OCI-LY1 (cell line): ENCODE data around the gene SRD5A1.
"Not testable (repeated sequence)": the region's sequence is repeated elsewhere in the genome, so short reads cannot be mapped to it uniquely, and the experiment has no call there.

Experiments used
- H2AFZ ChIP-seq: fragments of 200-600 bp; sonication (generic), shearing (Covaris generic); 2 replicates; pipeline ENCODE4 v1.6.0; 2014; ENCODE audit warnings: antibody characterized with exemption, mild to moderate bottlenecking, low read length
- H3F3A ChIP-seq: fragments of 200-600 bp; sonication (generic), shearing (Covaris generic); 2 replicates; pipeline ENCODE4 v1.6.0; 2014; ENCODE audit warnings: mild to moderate bottlenecking, antibody characterized with exemption, low read length, moderate library complexity; ENCODE audit not compliant: insufficient read depth
- H3K27ac ChIP-seq: fragments of 200-600 bp; sonication (generic); 2 replicates; pipeline ENCODE4 v1.5.1; 2014; ENCODE audit warnings: low read length, mixed run types, mild to moderate bottlenecking, low read depth; ENCODE audit not compliant: poor library complexity, severe bottlenecking
- H3K27me3 ChIP-seq: fragments of 200-600 bp; sonication (generic); 2 replicates; pipeline ENCODE4 v1.6.0; 2014; ENCODE audit warnings: antibody characterized with exemption, mild to moderate bottlenecking, low read length, moderate library complexity; ENCODE audit not compliant: insufficient read depth
- H3K36me3 ChIP-seq: fragments of 200-600 bp; sonication (generic); 2 replicates; pipeline ENCODE4 v1.6.1; 2014; ENCODE audit warnings: mild to moderate bottlenecking, antibody characterized with exemption, low read length, moderate library complexity, mixed read lengths; ENCODE audit not compliant: insufficient read depth
- H3K4me1 ChIP-seq: fragments of 200-600 bp; sonication (generic); 2 replicates; pipeline ENCODE4 v1.5.1; 2014; ENCODE audit warnings: mild to moderate bottlenecking, low read length, moderate library complexity; ENCODE audit not compliant: insufficient read depth, severe bottlenecking
- H3K4me2 ChIP-seq: fragments of 200-600 bp; sonication (generic), shearing (Covaris generic); 2 replicates; pipeline ENCODE4 v1.6.1; 2014; ENCODE audit warnings: low read length
- H3K4me3 ChIP-seq: fragments of 200-600 bp; sonication (generic); 2 replicates; pipeline ENCODE4 v1.5.1; 2014; ENCODE audit warnings: low read length, low read depth, mild to moderate bottlenecking, mixed read lengths; ENCODE audit not compliant: poor library complexity, severe bottlenecking
- H3K79me2 ChIP-seq: fragments of 200-600 bp; shearing (Covaris generic); 2 replicates; pipeline ENCODE4 v1.6.1; 2016; ENCODE audit warnings: mixed run types, low read length, mixed read lengths; ENCODE audit not compliant: insufficient read depth
- H3K9ac ChIP-seq: fragments of 200-600 bp; sonication (generic), shearing (Covaris generic); 2 replicates; pipeline ENCODE4 v1.6.1; 2014; ENCODE audit warnings: mild to moderate bottlenecking, low read length, mixed read lengths
- H3K9me2 ChIP-seq: fragments of 200-600 bp; sonication (generic), shearing (Covaris generic); 2 replicates; pipeline ENCODE4 v1.6.1; 2014; ENCODE audit warnings: low read depth, mild to moderate bottlenecking, low read length, mixed read lengths
- H3K9me3 ChIP-seq: fragments of 200-600 bp; shearing (Covaris generic); 2 replicates; pipeline ENCODE4 v1.6.1; 2014; ENCODE audit warnings: low read length, mixed read lengths
- H4K20me1 ChIP-seq: fragments of 200-600 bp; sonication (generic), shearing (Covaris generic); 2 replicates; pipeline ENCODE4 v1.6.0; 2016; ENCODE audit warnings: mild to moderate bottlenecking, low read length; ENCODE audit not compliant: insufficient read depth
- EZH2 ChIP-seq: fragments of 200-600 bp; sonication (generic), shearing (Covaris generic); IDR thresholded peaks from 2 replicates; pipeline ENCODE4 v1.8.0; 2017; ENCODE audit warnings: borderline replicate concordance, mixed run types, mild to moderate bottlenecking, antibody characterized with exemption, low read length, moderate library complexity, mixed read lengths
- TF ChIP-seq, protein P1 (sequence below): fragments of 200-600 bp; sonication (generic), shearing (Covaris generic); IDR thresholded peaks from 2 replicates; pipeline ENCODE4 v1.5.1; 2017; ENCODE audit warnings: mild to moderate bottlenecking, antibody characterized with exemption, low read length, moderate library complexity, mixed read lengths

Gene SRD5A1

DNA sequence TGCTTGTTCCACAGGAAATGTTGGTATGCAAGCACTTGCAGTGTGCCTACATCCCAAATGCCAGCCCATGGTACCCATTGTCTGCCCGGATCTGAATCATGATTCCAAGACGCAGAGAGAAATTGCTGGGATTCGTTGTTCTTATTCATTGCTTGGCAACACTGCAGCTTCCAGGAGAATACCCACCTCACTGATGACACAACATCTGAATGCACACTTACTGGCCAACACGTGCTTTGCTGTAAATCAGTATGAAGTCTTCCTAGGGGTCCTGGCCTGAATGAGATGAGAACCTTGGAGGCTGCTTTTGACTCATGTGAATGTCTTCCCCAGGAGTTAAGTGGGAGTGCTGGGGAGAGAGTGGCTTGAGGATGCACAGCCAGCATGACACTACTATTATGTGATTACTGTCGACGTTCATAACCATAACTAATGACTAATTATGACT lies 11.6 kb downstream of the SRD5A1 start:
- Histone ChIP-seq H3K27me3 (no peaks in the 10 kb centered on the region), H3K27ac (no peak overlapping the region), H3K79me2 (no peaks in the 10 kb centered on the region), H4K20me1 (no peaks in the 10 kb centered on the region), H3K4me3 (no peak overlapping the region), H3K4me2 (no peak overlapping the region), H3F3A (no peaks in the 10 kb centered on the region), H3K4me1 (peaks cover 4% of the 10 kb centered on the region), H3K9me2 (no peaks in the 10 kb centered on the region), H2AFZ (no peak overlapping the region), H3K9ac (no peak overlapping the region), H3K9me3 (peaks cover 1% of the 10 kb centered on the region; the same call in 1 of the 2 replicates), H3K36me3 (peaks cover 29% of the 10 kb centered on the region)
- no peak for TF ChIP-seq EZH2
- TF ChIP-seq, protein P1, sequence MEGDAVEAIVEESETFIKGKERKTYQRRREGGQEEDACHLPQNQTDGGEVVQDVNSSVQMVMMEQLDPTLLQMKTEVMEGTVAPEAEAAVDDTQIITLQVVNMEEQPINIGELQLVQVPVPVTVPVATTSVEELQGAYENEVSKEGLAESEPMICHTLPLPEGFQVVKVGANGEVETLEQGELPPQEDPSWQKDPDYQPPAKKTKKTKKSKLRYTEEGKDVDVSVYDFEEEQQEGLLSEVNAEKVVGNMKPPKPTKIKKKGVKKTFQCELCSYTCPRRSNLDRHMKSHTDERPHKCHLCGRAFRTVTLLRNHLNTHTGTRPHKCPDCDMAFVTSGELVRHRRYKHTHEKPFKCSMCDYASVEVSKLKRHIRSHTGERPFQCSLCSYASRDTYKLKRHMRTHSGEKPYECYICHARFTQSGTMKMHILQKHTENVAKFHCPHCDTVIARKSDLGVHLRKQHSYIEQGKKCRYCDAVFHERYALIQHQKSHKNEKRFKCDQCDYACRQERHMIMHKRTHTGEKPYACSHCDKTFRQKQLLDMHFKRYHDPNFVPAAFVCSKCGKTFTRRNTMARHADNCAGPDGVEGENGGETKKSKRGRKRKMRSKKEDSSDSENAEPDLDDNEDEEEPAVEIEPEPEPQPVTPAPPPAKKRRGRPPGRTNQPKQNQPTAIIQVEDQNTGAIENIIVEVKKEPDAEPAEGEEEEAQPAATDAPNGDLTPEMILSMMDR, result no peak

DNA sequence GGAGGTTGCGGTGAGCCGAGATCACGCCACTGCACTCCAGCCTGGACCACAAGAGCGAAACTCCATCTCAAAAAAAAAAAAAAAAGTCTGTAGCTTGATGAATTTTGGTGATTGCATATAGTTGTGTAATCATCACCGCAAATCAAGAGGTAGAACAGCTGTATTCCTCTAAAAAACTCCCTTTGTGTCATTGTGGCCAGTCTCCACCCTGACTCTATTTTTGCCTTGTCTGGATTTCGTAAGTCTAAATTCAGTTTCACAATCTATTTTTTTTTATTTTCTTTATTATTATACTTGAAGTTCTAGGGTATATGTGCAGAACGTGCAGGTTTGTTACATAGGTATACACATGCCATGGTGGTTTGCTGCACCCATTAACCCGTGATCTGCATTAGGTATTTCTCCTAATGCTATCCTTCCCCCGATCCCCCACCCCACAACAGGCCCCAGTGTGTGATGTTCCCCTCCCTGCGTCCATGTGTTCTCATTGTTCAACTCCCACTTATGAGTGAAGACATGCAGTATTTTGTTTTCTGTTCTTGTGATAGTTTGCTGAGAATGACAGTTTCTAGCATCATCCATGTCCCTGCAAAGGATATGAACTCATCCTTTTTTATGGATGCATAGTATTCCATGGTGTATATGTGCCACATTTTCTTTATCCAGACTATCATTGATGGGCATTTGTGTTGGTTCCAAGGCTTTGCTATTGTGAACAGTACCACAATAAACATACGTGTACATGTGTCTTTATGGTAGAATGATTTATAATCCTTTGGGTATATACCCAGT lies 12.5 kb downstream of the SRD5A1 start:
- H3K4me2 ChIP-seq, result not testable (repeated sequence)

DNA sequence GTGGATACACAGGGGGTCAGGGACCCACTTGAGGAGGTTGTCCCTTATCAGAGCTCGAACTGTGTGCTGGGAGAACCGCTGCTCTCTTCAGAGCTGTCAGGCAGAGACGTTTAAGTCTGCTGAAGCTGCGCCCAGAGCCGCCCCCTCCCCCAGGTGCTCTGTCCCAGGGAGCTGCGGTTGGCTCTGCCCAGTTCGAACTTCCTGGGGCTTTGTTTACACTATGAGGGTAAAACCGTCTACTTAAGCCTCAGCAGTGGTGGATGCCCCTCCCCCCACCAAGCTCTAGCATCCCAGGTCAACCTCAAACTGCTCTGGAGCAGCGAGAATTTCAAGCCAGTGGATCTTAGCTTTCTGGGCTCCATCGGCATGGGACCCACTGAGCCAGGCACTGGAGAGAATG lies 15.9 kb downstream of the SRD5A1 start:
- H3K79me2 ChIP-seq, result no peaks in the 10 kb centered on the region
- no peaks in the 10 kb centered on the region for H4K20me1 ChIP-seq
- TF ChIP-seq EZH2, result no peak
- TF ChIP-seq, protein P1, result no peak
- H3K4me3 ChIP-seq, result no peak overlapping the region
- no peaks in the 10 kb centered on the region for H3K9me2 ChIP-seq
- no peak overlapping the region for H2AFZ ChIP-seq
- H3F3A ChIP-seq, result no peaks in the 10 kb centered on the region; the same call in 1 of the 2 replicates
- no peak overlapping the region for H3K9ac ChIP-seq
- no peak overlapping the region for H3K4me2 ChIP-seq
- peaks cover 34% of the 10 kb centered on the region for H3K36me3 ChIP-seq
- H3K9me3 ChIP-seq, result peaks cover 5% of the 10 kb centered on the region; the same call in 1 of the 2 replicates
- no peak overlapping the region for H3K27ac ChIP-seq
- no peaks in the 10 kb centered on the region for H3K27me3 ChIP-seq
- peaks cover 31% of the 10 kb centered on the region for H3K4me1 ChIP-seq

More for the DNA sequence above, 12.5 kb downstream of the SRD5A1 start:
- not testable (repeated sequence) for H3K9ac ChIP-seq, H3K9me2 ChIP-seq, H3K4me3 ChIP-seq, H4K20me1 ChIP-seq, H3K9me3 ChIP-seq, H2AFZ ChIP-seq, H3K79me2 ChIP-seq, H3K27me3 ChIP-seq, H3K27ac ChIP-seq, H3K4me1 ChIP-seq, H3F3A ChIP-seq
- H3K36me3 ChIP-seq, result peaks cover 34% of the 10 kb centered on the region
